ENCODE results near the gene MSX2. TPM values are rescaled to one million over a fixed set of nuclear protein-coding genes. Genes with fewer than 3 reads are reported as not detected.

Gene MSX2
- polyA plus RNA-seq (ENCODE audit: insufficient read length in 12 of 12) = 1 to 10 TPM in 3 of 12 donors, under 1 TPM in 7, not detected in 2; 0.22 to 6.8 (median 0.69) TPM
- long read RNA-seq, donor 1, partial matches to known transcripts = 0 of 1 reads
- long read RNA-seq, donor 1, other reads (novel, unspliced or antisense) = 0 of 1 reads
- long read RNA-seq, donor 2, partial matches to known transcripts = 0 of 1 reads
- long read RNA-seq, donor 2, other reads (novel, unspliced or antisense) = 0 of 1 reads
- long read RNA-seq, donor 3 = 0 reads
- long read RNA-seq, donor 4 = 0 reads
- long read RNA-seq, donor 5 = 0 reads
- long read RNA-seq, donor 6 = 0 reads
- long read RNA-seq, donor 7, partial matches to known transcripts = 0 of 1 reads
- long read RNA-seq, donor 7, other reads (novel, unspliced or antisense) = 0 of 1 reads
- long read RNA-seq, donor 8 = 0 reads
- long read RNA-seq, donor 9, partial matches to known transcripts = 0 of 2 reads
- long read RNA-seq, donor 9, other reads (novel, unspliced or antisense) = 0 of 2 reads
- long read RNA-seq, donor 10 = 0 reads
- long read RNA-seq, donor 11, partial matches to known transcripts = 0 of 1 reads
- long read RNA-seq, donor 11, other reads (novel, unspliced or antisense) = 0 of 1 reads

GRCh38 chr5:174724484-174725260, at the start of gene MSX2:
MSX2 (plus strand) TSS chr5:174724582; CDS start chr5:174724660, 78 bp downstream.
- peak; percentile 87 for DNase-seq

GRCh38 chr5:174675110-174675509, 49.3 kb upstream of the MSX2 start:
- no peak for DNase-seq

GRCh38 chr5:174675916-174676315, 48.5 kb upstream of the MSX2 start:
- DNase-seq = no peak

GRCh38 chr5:174678107-174678506, 46.3 kb upstream of the MSX2 start:
- DNase-seq = no peak

GRCh38 chr5:174680901-174681565, 43.3 kb upstream of the MSX2 start:
- DNase-seq = no peak

- no peak for DNase-seq
These were observed 36.9 kb upstream of the MSX2 start for GRCh38 chr5:174687503-174687902.

- DNase-seq = no peak
These were observed 35.7 kb upstream of the MSX2 start for GRCh38 chr5:174688441-174689354.

GRCh38 chr5:174690271-174690670, 34.1 kb upstream of the MSX2 start:
- DNase-seq = no peak

GRCh38 chr5:174692381-174692780, 32.0 kb upstream of the MSX2 start:
- no peak for DNase-seq

GRCh38 chr5:174692982-174693422, 31.4 kb upstream of the MSX2 start:
- no peak for DNase-seq

GRCh38 chr5:174693697-174694385, 30.5 kb upstream of the MSX2 start:
- no peak for DNase-seq

GRCh38 chr5:174694611-174695010, 29.8 kb upstream of the MSX2 start:
- DNase-seq = no peak

GRCh38 chr5:174698156-174698555, 26.2 kb upstream of the MSX2 start:
- no peak for DNase-seq

GRCh38 chr5:174699131-174699530, 25.3 kb upstream of the MSX2 start:
- no peak for DNase-seq

- no peak for DNase-seq
These were observed 17.3 kb upstream of the MSX2 start for GRCh38 chr5:174706997-174707572.

- DNase-seq = no peak
These were observed 16.7 kb upstream of the MSX2 start for GRCh38 chr5:174707671-174708070.

- no peak for DNase-seq
These were observed 15.7 kb upstream of the MSX2 start for GRCh38 chr5:174708476-174709207.

GRCh38 chr5:174714751-174715150, 9.6 kb upstream of the MSX2 start:
- no peak for DNase-seq

- no peak for DNase-seq
These were observed 8.6 kb upstream of the MSX2 start for GRCh38 chr5:174715804-174716203.

All from muscle of arm (tissue), 14 donors.